NCI-H1694 treated with DMSO at 0.1 percent for 48 hours (cell line): ENCODE measurements around the gene PPM1E.
A peak's percentile ranks its signal among the peaks of the same experiment; 100 is the strongest.
"Not testable (repeated sequence)": the region's sequence is repeated elsewhere in the genome, so short reads cannot be mapped to it uniquely, and the experiment has no call there.

Experiments used
- DNase-seq: peaks from one replicate; lab custom pipeline; 2025; lab: John Stamatoyannopoulos, UW

Gene PPM1E

DNA sequence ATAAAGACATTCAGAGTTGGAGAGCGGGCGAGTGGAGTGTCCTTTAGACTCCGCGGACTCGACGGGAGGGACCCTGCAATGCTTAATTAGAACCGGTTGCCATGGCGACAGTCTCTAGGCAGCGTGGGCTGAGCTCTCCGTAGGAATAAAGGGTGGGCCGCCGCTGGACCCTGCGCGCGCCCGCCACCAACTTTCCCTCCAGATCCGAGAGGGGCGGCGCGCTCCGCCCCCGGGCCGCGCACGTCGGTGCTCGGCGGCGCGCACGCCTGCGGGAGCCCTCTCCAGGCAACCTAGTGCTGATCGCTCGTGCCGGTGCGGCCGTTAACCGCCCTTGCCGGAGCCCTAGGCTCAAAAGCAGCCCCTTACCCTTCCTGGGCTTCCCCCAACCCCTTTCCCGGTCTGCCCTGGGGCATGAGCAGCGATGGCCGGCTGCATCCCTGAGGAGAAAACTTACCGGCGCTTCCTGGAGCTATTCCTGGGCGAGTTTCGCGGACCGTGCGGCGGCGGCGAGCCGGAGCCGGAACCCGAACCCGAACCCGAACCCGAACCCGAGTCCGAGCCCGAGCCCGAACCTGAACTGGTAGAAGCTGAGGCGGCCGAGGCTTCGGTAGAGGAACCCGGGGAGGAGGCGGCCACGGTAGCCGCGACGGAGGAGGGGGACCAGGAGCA, at the start of gene PPM1E:
Gene PPM1E, plus strand, starts transcription at position 278 of the 669 bp plus-strand sequence.
- DNase-seq = peak; percentile 84

DNA sequence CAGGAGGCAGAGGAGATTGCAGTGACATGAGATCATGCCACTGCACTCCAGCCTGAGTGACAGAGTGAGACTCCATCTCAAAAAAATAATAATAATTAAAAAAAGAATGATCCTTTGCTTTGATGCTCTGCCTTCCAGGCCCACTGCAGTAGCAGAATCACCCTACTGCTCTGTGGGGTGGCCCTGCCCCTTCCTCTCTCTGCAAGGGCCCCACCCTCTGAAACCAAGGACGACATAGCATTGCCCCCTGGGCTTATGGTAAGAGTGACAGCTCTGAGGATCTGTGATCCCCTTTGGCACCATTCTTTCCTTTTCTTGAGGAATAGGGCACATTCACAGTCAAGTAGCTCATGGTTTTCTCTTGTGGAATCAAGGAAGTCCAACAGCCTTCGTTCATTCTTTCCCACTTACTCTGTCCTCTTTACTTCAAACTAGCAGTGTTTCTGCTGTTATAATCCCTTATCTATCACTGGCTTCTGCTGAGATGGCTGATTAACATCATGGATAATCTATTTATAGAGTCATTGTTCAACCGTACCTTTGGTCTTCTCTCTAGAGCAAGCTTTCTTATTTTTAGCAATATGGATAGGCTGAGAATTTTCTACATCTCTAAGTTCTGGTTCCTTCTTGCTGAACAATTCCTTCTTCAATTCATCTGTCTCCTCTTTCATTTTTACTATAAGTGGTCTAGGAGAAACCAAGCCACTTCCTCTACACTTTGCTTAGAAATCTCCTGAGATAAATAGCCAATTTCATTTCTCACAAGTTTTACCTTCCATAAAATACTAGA, 49.1 kb upstream of the PPM1E start:
- DNase-seq = no peak

GRCh38 chr17:58710948-58711552, 44.6 kb upstream of the PPM1E start:
- DNase-seq = peak; percentile 60

DNA sequence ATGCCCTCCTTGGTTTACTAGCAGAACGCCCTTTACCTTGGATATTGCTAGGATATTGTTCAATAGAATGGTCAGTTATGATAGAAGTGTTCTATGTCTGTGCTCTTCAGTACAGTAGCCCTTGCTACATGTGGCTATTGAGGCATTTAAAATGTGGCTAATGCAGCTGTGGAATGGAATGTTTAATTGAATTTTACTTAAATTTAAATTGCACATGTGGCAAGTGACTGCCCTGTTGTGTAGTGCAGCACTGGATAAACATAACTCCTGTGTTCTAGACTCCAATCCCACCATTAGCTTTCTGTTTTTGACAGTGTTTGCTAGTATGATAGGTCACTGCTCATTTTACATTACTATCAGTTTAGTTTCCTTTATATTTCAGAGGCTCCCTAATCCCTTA, 33.4 kb upstream of the PPM1E start:
- no peak for DNase-seq

DNA sequence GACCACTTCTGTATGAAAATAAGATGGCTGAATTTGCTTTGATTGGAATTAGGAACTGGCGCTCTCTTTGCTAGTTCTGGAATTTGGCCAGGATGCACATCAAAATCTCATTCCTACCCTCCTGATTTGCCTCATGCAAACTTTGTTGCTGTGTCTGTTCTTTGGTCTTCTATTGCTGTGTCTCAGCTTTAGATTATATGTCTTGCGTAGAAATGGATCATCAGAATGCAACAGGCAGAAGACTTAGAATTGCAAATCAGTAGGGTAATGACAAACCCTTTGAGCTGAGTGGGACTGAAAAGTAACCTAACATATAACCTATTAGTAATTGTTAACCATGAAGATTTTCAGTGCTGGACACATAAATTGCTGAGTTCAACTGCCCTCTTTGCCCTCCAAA, 33.0 kb upstream of the PPM1E start:
- DNase-seq = no peak

GRCh38 chr17:58728798-58729197, 26.9 kb upstream of the PPM1E start:
- DNase-seq = no peak

GRCh38 chr17:58730937-58731336, 24.7 kb upstream of the PPM1E start:
- DNase-seq = no peak

DNA sequence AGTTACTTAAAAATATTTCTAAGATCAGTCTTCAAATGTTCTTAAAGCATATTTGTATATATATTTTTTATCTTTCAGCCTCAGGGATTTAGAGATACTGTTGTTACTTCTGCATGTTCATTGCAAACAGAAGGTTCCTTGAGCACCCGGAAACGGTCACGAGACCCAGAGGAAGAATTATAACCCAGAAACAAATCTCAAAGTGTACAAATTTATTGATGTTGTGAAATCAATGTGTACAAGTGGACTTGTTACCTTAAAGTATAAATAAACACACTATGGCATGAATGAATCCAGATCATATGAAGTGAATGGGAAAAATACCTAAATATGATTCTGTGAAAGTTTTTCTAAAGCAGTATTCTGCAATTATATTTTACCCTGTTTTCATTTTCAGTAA, 21.6 kb upstream of the PPM1E start:
- DNase-seq = no peak

- DNase-seq = no peak
These were observed 20.8 kb upstream of the PPM1E start for GRCh38 chr17:58734811-58735210.

DNA sequence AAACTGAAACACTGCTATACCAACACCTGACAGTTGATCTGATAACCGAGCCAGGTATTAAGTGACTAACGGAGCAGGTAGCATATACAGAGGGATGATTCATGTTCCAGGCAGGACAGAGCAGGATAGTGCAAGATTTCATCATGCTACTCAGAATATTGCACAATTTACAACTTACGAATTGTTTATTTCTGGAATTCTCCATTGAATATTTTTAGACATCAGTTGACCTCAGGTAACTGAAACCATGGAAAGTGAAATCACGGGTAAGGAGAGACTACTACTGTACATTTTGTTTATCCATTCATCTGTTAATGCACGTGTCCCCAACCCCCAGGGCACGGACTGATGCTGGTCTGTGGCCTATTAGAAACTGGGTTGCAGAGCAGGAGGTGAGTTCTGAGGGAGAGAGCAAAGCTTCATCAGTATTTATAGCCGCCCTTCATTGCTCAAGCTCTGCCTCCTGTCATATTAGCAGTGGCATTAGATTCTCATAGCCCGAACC, 14.5 kb upstream of the PPM1E start:
- DNase-seq = no peak

DNA sequence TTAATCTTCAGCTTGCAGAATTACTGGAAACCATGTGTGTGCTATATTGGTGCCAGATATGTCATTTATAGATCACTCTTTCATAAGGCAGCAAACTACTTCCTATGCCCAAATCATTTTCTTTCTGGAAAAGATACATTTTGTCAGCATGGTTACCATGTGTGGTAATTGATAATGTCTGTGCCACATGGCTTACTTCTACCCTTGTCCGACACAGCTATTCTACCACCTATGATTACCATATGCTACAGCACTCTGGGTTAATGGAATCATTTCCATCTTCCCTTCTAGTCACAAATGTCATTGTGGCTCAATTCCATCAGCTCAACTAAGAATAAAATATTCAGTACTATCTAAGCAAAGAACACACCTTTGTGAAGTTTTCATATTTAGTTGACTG, 8.0 kb upstream of the PPM1E start:
- DNase-seq = no peak

DNA sequence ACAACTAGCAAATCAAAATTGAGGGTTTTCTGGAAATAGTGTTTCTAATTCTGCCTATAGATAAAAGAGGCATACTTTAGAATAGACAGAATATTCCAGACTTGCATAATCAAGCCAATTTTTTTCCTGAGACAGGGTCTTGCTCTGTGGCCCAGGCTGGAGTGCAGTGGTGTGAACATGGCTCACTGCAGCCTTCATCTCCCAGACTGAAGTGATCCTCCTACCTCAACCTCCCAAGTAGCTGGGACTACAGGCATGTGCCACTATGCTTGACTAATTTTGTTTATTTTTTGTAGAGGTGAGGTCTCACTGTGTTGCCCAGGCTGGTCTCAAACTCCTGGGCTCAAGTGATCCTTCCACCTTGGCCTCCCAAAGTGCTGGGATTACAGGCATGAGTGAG, 6.0 kb upstream of the PPM1E start:
- not testable (repeated sequence) for DNase-seq

GRCh38 chr17:58753026-58753425, 2.6 kb upstream of the PPM1E start:
- no peak for DNase-seq

GRCh38 chr17:58755269-58755576, 431 bp upstream of the PPM1E start:
- no peak for DNase-seq

- DNase-seq = peak; percentile 34
These were observed 850 bp downstream of the PPM1E start for GRCh38 chr17:58756246-58757161.

DNA sequence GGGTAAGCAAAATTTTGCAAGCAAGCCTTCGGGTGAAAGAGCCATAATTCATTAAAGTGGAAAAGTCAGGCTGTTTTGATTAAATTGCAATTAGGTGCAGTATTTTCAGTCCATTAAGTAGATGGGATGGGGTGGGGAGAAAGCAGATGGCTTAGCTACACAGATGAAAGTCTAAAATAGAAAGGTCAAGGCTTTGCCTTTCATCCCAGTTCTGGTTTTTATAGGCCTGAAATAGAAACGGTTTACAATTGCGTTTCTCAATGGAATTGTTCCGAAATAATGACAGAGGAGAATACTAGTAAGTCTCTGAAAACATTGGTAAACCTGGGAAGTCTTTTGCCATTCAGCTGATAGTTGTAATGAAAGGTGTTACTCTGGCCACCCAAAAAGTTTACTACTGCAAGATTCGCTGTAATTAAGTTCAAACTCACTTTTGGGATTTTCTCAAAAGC, 1.5 kb downstream of the PPM1E start:
- DNase-seq = peak; percentile 34

- DNase-seq = no peak
These were observed 3.2 kb downstream of the PPM1E start for GRCh38 chr17:58758890-58759289.

GRCh38 chr17:58759522-58759921, 3.9 kb downstream of the PPM1E start:
- DNase-seq = no peak

GRCh38 chr17:58760248-58760647, 4.6 kb downstream of the PPM1E start:
- DNase-seq = no peak

DNA sequence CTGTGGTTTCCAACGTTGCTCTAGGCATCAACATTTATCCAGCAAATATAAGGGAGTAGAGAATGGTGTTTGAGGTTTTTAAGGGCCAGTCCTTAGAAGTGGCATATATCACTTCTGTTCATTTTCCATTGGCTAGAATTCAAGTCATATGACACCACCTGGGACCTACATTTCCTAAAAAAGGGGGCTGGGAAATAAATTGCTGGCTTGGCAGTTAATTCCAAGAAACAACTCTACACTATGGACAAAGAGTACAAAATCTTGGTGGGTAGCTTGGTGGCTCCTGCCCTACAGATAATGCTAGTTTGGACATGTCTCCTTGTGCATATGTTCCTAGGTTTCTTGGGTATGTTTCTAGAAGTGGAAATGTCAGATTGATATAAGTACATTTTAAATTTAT, 7.6 kb downstream of the PPM1E start:
- no peak for DNase-seq

DNA sequence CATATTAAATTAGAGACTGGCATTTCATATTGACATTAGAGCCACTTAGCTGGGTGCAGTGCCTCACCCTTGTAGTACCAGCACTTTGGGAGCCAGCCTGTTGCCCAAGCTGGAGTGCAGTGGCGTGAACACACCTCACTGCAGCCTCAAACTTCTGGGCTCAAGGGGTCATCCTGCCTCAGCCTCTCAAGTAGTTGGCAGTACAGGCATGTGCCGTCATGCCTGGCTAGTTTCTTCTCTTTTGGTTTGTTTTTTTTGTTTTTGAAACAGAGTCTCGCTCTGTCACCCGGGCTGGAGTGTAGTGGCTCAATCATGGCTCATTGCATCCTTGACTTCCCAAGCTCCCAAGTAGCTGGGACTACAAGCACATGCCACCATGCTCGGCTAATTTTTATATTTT, 8.7 kb downstream of the PPM1E start:
- DNase-seq = no peak

DNA sequence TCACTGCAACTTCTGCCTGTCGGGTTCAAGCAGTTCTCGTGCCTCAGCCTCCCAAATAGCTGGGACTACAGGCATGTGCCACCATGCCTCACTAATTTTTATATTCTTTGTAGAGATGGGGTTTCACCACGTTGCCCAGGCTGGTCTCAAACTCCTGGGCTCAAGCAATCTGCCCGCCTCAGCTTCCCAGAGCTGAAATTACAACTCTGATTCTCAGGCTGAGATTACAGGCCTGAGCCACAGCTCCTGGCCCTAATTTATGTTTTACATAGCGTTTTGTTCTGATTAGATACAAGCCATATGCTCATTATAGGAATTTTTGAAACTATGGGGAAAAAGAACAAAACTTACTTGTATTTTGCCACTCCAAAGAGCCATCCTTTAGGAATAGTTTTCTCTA, 22.8 kb downstream of the PPM1E start:
- DNase-seq = not testable (repeated sequence)
